SHP77 treated with DMSO at 0.1 percent for 48 hours (cell line): Measurements from ENCODE around the gene SKP1.

Experiments
- DNase-seq: peaks from one replicate; lab custom pipeline; 2025; lab: John Stamatoyannopoulos, UW

SKP1 gene

GRCh38 chr5:134143944-134144941, 32.5 kb downstream of the SKP1 start:
- DNase-seq, result no peak

DNA sequence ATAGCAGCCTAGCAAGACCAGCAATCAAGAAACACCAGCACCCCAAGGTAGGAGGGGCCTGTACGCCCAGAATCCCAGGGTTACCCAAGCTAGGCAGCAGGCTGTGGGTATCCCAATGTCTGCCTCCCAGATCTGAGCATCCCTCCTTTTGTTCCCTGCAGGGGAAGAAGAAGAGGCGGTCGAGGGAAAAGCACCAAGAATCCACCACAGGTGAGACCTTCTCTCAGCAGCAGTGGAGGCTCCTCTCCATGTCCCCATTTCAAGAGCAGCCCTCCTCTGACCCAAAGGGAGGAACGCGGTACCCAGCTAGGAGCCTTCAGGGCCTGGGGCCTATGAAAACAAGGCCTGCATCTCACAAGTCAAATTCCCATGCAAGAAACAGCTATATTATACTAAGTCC, 33.3 kb downstream of the SKP1 start:
- no peak for DNase-seq

DNA sequence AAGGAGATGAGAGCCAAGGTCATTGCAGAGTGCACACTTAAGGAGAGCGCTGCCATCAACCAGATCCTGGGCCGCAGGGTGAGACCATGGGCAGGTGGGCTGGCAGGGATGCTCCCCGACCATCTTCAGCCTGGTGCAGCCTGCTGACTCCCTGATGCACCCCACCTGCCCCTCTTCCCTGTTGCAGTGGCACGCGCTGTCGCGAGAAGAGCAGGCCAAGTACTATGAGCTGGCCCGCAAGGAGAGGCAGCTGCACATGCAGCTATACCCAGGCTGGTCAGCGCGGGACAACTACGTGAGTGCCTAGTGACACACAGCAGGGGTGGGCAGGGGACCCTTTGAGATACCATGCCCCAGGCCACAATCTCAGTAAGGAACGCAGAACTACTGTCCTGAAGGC, 33.9 kb downstream of the SKP1 start:
- DNase-seq, result no peak

DNA sequence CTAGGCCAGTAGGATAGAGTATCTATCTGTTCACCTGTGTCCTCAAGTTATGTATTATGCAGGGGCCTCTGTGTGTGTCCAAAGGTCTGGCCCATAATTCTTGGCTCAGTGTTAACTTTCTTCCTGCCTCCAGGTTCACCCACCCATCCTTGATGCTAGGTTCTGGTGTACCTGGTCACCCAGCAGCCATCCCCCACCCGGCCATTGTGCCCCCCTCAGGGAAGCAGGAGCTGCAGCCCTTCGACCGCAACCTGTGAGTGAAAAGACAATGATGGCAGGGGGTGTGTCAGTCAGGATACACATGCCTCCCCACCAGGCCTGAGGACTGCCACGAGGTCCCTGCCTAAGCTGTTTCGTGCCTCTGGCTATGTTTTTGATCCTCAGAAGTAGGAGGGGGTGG, 34.7 kb downstream of the SKP1 start:
- no peak for DNase-seq

- DNase-seq, result no peak
Measured at GRCh38 chr5:134141331-134142050, 35.3 kb downstream of the SKP1 start.

GRCh38 chr5:134140530-134141201, 36.1 kb downstream of the SKP1 start:
- peak; percentile 21 for DNase-seq

- no peak for DNase-seq
Measured at GRCh38 chr5:134139891-134140469, 36.8 kb downstream of the SKP1 start.

GRCh38 chr5:134139377-134139851, 37.3 kb downstream of the SKP1 start:
- no peak for DNase-seq

DNA sequence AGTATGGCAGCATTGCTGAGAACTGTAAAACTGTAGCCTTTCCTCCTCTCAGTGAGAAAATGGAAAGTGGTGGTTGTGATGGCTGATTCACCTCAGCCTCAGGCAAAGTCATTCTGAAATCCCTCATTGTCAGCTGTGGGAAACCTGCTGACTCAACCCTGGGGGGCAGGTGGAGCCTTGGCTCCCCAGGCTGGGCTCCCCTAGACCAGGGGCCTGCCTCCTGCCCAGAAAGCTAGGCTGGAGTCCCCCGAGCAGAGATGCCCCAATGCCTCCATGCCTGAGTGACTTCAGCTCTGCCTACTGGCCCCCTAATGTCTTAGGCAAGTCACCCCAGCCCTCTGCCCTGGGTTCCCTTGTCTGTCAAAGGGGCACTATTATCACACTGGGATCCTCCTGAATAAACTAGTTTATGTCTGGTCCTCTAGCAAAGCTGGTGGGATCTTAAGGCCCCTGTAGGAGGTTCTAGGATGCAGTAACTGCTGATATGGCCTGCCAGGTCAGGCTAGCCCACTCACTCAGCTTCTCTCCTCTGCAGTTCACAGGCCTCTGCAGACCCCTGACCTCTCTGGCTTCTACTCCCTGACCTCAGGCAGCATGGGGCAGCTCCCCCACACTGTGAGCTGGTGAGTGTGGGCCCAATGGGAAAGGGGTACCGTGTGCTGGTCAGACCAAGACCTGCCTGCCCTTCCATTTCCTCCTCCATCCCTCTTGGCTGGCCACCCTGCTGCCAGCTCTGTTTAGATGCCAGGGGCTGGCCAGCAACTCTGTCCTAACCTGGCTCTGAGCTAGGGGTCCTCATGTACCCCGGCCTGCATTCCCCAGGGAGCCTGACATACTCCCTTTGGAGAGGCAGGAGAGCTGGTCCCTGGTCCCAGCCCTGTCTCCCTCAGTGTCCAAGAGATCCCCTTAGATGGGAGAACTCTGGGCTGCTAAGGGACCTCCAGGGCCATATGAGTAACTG, 38.1 kb downstream of the SKP1 start:
- DNase-seq, result no peak

DNA sequence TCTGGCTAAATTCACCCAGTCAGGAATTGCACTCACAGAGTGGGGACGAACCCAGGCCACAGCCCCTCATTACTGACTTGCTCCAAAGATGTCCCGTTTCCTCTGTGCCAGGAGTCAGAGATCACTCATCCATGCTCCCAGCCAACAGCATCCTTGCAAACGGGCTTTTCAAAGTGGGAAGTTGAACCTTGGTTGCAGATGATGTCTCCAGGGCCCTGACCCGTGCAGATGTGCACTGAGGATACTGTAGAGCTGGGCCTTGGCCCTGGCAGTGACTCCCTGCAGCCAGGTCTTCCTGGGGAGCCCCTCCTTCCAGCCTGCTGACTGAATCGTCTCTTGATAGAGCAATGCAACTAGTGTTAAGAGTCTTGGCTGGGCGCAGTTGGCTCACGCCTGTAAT, 40.0 kb downstream of the SKP1 start:
- no peak for DNase-seq

DNA sequence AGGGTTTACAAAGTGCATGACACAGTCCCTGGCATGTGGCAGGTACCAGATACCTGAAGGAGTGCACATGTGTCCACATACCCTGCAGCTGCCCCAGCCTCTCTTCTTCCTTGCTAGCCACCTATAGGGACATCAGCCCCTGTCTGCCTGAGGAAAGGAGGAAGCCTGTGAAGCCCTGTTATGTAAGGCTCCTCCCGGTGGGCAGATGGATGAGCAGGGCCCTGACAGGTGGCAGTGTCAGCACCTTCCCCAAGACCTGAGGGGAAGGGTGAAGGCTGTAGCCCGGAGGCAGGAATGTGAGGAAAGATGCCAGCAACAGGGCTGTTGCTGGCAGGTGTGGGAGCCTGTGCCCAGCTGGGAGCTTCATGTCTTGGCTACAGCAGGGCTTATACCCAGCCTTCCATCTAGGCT, 40.5 kb downstream of the SKP1 start:
- no peak for DNase-seq

DNA sequence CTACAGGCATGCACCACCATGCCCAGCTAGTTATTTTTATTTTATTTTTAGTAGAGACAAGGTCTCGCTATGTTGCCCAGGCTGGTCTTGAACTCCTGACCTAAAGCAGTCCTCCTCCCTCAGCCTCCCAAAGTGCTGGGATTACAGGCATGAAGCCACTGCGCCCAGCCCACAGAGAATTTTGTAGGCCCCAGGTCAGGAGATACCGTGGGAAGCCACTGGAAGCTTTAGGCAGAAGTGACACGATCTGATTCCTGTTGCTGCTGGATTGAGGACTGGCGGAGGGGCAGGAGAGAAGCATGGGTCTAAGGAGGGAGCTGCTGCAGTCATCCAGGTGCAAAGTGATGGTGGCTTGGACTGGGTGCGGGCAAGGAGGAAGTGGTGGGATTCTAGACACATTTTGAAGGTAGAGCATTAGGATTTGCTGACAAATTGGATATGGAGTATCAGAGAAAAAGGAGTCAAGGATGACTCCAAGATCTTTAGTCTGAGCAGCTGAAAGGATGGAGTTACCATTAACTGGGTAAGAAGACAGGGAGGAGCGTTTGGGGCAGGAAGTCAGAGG, 41.6 kb downstream of the SKP1 start:
- DNase-seq, result no peak

DNA sequence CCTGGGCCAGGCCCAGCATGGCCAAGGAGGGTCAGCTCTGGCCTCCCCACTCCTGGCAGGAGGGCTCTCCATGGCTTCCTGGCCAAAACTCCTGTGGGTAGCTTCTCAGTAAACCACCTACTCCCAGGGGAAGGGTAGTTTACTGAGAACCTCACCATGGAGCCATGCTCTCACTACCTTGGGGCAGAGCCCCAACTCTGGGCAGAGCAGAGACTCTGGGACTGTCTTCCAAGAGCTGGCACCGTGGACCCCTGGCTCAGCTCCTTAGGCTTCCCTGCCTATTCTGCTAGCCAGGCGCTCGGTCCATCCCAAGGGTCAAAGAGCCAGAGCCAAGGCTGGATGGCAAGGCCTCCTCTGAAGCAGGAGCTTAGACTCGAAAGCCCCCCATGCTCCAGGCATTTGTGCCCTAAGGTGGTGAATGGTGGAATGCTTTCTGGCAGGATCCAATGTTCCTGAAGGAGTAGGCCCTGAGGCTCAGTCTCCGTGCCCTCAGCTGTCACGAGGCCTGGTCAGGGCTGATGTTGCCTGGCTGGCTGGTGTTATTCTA, 42.7 kb downstream of the SKP1 start:
- DNase-seq, result no peak

DNA sequence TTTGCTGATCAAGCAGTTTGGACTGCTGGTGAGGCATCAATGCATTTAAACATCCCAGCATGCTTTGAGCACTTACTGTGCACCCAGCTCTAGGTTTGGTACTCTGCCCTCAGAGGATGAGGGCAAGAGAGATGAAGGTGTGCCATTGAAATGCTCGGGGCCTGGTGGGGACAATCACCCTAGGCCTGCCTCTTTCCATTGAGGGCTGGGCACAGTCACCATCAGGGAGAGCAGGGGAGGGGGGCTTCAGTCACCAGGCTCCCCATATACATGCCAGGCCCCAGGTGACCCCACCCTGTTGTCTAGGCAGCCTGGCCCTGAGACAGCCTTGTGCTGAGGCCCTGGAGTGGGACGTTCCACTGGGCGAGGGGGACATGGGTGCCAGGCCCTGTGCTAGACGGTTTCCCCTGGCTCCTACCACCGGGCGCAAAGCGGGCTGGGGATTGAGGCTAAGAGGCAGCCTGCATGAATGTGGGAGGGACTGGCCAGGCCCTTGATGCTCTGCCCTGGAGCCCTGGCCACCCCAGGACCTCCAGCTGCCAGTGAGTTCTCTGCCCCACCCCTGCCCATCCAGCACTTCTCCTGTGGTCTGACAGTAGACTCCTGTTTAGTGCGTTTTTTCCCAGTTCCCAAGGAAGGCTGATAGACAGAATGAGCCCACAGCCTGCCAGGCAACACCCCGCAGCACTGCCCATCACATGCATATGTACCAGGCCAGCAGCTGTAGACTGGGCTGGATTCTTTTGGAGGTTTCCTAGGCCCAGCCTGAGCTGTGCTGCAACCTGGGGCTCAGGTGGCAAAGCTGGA, 43.4 kb downstream of the SKP1 start:
- DNase-seq, result no peak

DNA sequence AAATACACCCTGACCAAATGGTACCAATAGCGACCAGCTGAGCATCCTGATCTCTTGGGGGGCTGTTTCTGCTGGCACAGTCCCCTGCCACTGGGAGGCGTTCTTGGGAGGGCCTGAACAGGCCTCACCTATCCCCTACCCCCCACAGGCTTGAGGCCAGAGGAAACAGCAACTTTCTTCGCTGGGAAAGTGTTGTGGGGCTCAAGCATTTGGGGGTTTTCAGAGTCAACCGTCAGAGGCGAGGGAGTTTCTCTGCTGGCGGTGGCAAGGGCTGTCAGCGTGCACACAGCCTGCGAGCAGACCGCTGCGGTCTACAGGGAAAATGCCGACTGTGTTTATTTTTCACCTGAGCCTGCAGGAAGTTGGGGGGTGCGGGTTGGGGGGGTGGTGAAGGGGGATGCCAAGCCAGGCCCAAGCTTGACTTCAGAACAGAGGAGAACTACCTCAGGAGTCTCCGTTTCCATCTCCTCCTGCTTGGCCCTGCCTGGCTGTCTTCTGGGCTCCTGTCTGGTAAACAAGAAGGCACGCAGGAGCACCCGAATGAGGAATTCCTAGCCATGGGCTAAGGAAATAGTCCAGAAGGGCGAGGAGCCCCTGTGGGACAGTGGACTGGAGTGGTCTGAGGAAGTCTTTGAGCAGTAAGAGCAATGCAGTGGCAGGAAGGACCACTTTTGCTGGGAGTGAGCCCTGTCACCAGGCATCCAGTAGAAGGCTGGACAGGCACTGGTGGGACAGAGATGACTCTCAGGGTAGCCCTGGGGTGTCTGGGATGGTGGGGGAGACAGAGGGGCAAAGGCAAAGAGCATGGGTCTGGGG, 44.2 kb downstream of the SKP1 start:
- DNase-seq, result no peak

- no peak for DNase-seq
Measured at GRCh38 chr5:134131578-134132350, 45.0 kb downstream of the SKP1 start.

- DNase-seq, result no peak
Measured at GRCh38 chr5:134131165-134131564, 45.6 kb downstream of the SKP1 start.
